Heart left ventricle (tissue), 16 donors: Measurements from ENCODE around the gene RNASEH2B. TPM values are rescaled to one million over a fixed set of nuclear protein-coding genes. Genes with fewer than 3 reads are reported as not detected.
A peak's percentile ranks its signal among the peaks of the same experiment; 100 is the strongest.

Experiments used
- ATAC-seq, 4 donors: fragments of 200-7000 bp; cut with Tn5 transposase; one replicate each; pipeline ENCODE4 v1.9.1; 2020 to 2022; ENCODE audit warnings: moderate library complexity in 4 of 4, mild to moderate bottlenecking in 3 of 4, moderate number of reproducible peaks in 1 of 4
- DNase-seq, 5 donors: peaks; one replicate each; pipeline ENCODE4 v3.0.0-alpha.2; 2020
- H3K27ac ChIP-seq, 12 donors: fragments of 200-600 bp; sonication (generic) in 4 of 12; one replicate each; pipeline versions ENCODE4 v1.5.0 to v1.8.0; 2016 to 2022; ENCODE audit warnings: mild to moderate bottlenecking in 2 of 12
- H3K27me3 ChIP-seq, 9 donors: fragments of 200-600 bp; sonication (generic) in 2 of 9; one replicate each; pipeline versions ENCODE4 v1.5.1 to v1.8.0; 2016 to 2022; ENCODE audit warnings: mild to moderate bottlenecking in 3 of 9
- H3K36me3 ChIP-seq, 9 donors: fragments of 200-600 bp; sonication (generic) in 2 of 9; one replicate each; pipeline versions ENCODE4 v1.5.0 to v1.8.0; 2018 to 2022; ENCODE audit warnings: mild to moderate bottlenecking in 2 of 9
- H3K4me1 ChIP-seq, 12 donors: fragments of 200-600 bp; sonication (generic) in 4 of 12; one replicate each; pipeline versions ENCODE4 v1.5.0 to v1.8.0; 2016 to 2022; ENCODE audit warnings: mild to moderate bottlenecking in 3 of 12
- H3K4me3 ChIP-seq, 12 donors: fragments of 200-600 bp; sonication (generic) in 4 of 12; one replicate each; pipeline versions ENCODE4 v1.5.0 to v1.8.0; 2017 to 2022; ENCODE audit warnings: mild to moderate bottlenecking in 9 of 12, moderate library complexity in 4 of 12
- H3K9me3 ChIP-seq, 12 donors: fragments of 200-600 bp; sonication (generic) in 4 of 12; one replicate each; pipeline versions ENCODE4 v1.5.0 to v1.8.0; 2016 to 2022; ENCODE audit warnings: mild to moderate bottlenecking in 1 of 12
- CTCF ChIP-seq, 12 donors: fragments of 200-600 bp; sonication (generic) in 4 of 12; IDR thresholded peaks; one replicate each; pipeline versions ENCODE4 v1.5.0 to v1.8.0; 2018 to 2022; ENCODE audit warnings: antibody characterized with exemption in 12 of 12, mild to moderate bottlenecking in 5 of 12
- POLR2A ChIP-seq, 2 donors: fragments of 450-650 bp; IDR thresholded peaks; one replicate each; pipeline ENCODE4 v1.6.1; 2017; ENCODE audit warnings: antibody characterized with exemption in 2 of 2, mild to moderate bottlenecking in 2 of 2, moderate library complexity in 2 of 2
- WGBS, 4 donors: extraction: QIAGEN DNeasy Blood & Tissue Kit in 2 of 4; methylation state at CpG; one replicate each; pipeline versions ENCODE4 v1.1.5 to v1.1.7; 2013 to 2018; 5-methylcytosine and 5-hydroxymethylcytosine counted together
- intact Hi-C, 10 donors: fragments of 100-400 bp; cut with DNase I; formaldehyde crosslinking; loops; one replicate each; pipeline versions ENCODE4 v1.11.1 to v1.14.2; 2022
- polyA plus RNA-seq, 2 donors: library from polyadenylated mRNA; stranded (reverse); fragments of 200-250 nt; gene quantifications; one replicate each; pipeline ENCODE4 v1.2.3, GENCODE V29; 2013
- total RNA-seq, 9 donors: library from RNA; depleted of rRNA in 2 of 9; stranded (reverse); fragments of >200 nt in 2 of 9; fragmentation: NEBNext Ultra II Directional in 3 of 9; extraction: Animal tissue kit (Norgen Biotek cat#: 25700) in 3 of 9; gene quantifications; one replicate each; pipeline versions ENCODE4 v1.1.0 to v1.2.4, GENCODE V29; 2016 to 2023
- donor health status: ischemic (EF 13 %, LVEDD 7.1; RV severe dilation, severe dysfunction).
- donor health status: healthy with polysubstance abuse.
- donor health status: DM: no; HTN: yes; CAD: no.
- donor health status: DM: no; HTN: no; CAD: no.
- donor health status: ischemic (EF 25% LVEDD 6.9; RV normal size, moderate dysfunction).
- donor health status: ischemic (EF 25% LVEDD 5.7; RV mildly dilated, moderate dysfunction).
- donor health status: healthy.
- donor health status: DM: yes; HTN: yes; CAD: no.
- donor health status: ischemic (EF 35%, LVEDD 5.7; RV mildly dilated, moderate dysfunction).
- donor health status: nonischemic (EF 11% LVEDD 7.7; RV severe dilation, severe dysfunction).
- donor health status: DM: yes; HTN: yes; CAD: no.
- donor health status: PGD.
- donor health status: ischemic (EF 29% LVEDD 5.4; RV normal size, mild dysfunction).
- donor health status: nonischemic (EF 23%, LVEDD 6.1; RV moderate dilation, normal function).

RNASEH2B gene
- total and polyA plus RNA-seq, 11 donors, result 22.7 to 61.9 (median 43.4) TPM

GRCh38 chr13:50889317-50889716 is 20.3 kb upstream of the RNASEH2B start:
- Histone ChIP-seq H3K4me1 (peaks cover 0 to 21% (median 0%) of the 10 kb centered on the region in 12 donors), H3K27ac (no peak overlapping the region), H3K9me3 (peaks cover 0 to 5% (median 0%) of the 10 kb centered on the region in 12 donors), H3K36me3 (no peaks in the 10 kb centered on the region), H3K27me3 (no peaks in the 10 kb centered on the region), H3K4me3 (no peak overlapping the region)
- 1 to 88% (median 55%) methylated on average over 1 of the region's 1 CpG for WGBS, 4 donors
- ATAC-seq, result no peak
- intact Hi-C loops, result loop anchor here in 1 of 10 donors (10.0 kb wide), 1 partner anchor 55 kb away; no protein-coding TSS in a partner anchor
- no peak for DNase-seq
- no peak for TF ChIP-seq POLR2A (IDR thresholded peaks at IDR 0.05)
- TF ChIP-seq CTCF (IDR thresholded peaks at IDR 0.05), result no peak

- H3K9me3 ChIP-seq, result peaks cover 0 to 5% (median 0%) of the 10 kb centered on the region in 12 donors
- no peak overlapping the region for H3K4me3 ChIP-seq
- intact Hi-C loops, result no loop called here
- no peak overlapping the region for H3K27ac ChIP-seq
- DNase-seq, result no peak
- TF ChIP-seq CTCF (IDR thresholded peaks at IDR 0.05) (no peak), POLR2A (IDR thresholded peaks at IDR 0.05) (no peak)
- no peaks in the 10 kb centered on the region for H3K36me3 ChIP-seq
- H3K27me3 ChIP-seq, result no peaks in the 10 kb centered on the region
- peaks cover 0 to 23% (median 0%) of the 10 kb centered on the region in 12 donors for H3K4me1 ChIP-seq
- no peak for ATAC-seq
These were observed 18.4 kb upstream of the RNASEH2B start for GRCh38 chr13:50891206-50891605.

GRCh38 chr13:50892210-50892944 is 17.2 kb upstream of the RNASEH2B start:
- intact Hi-C loops, result no loop called here
- H3K27me3 ChIP-seq, result no peaks in the 10 kb centered on the region
- TF ChIP-seq POLR2A (IDR thresholded peaks at IDR 0.05) (no peak), CTCF (IDR thresholded peaks at IDR 0.05) (no peak)
- H3K36me3 ChIP-seq, result no peaks in the 10 kb centered on the region
- peak overlapping the region in 1 of 12 donors; percentile 83 for H3K27ac ChIP-seq
- peaks cover 0 to 23% (median 0%) of the 10 kb centered on the region in 12 donors for H3K4me1 ChIP-seq
- 82 to 89% (median 84%) methylated on average over 7 of the region's 7 CpGs for WGBS, 4 donors
- H3K4me3 ChIP-seq, result peak overlapping the region in 1 of 12 donors; percentile 15
- DNase-seq (no peak), ATAC-seq (no peak)
- peaks cover 0 to 5% (median 0%) of the 10 kb centered on the region in 12 donors for H3K9me3 ChIP-seq

- Histone ChIP-seq H3K27ac (peak overlapping the region in 1 of 12 donors; percentile 83), H3K36me3 (no peaks in the 10 kb centered on the region), H3K9me3 (peaks cover 0 to 5% (median 0%) of the 10 kb centered on the region in 12 donors), H3K27me3 (no peaks in the 10 kb centered on the region), H3K4me1 (peaks cover 0 to 23% (median 0%) of the 10 kb centered on the region in 12 donors), H3K4me3 (no peak overlapping the region)
- no peak for DNase-seq
- intact Hi-C loops, result no loop called here
- TF ChIP-seq CTCF (IDR thresholded peaks at IDR 0.05) (no peak), POLR2A (IDR thresholded peaks at IDR 0.05) (no peak)
- no peak for ATAC-seq
- WGBS, 4 donors, result 73 to 77% (median 76%) methylated on average over 4 of the region's 4 CpGs
These were observed 16.3 kb upstream of the RNASEH2B start for GRCh38 chr13:50893211-50893852.
